Bronchial epithelial cell (primary cell): Measurements from ENCODE around the gene DTNB. TPM values are rescaled to one million over a fixed set of nuclear protein-coding genes. Genes with fewer than 3 reads are reported as not detected.

ENCODE experiments used
- DNase-seq: peaks from one replicate; pipeline ENCODE4 v3.0.0-alpha.2; 2010; ENCODE audit warnings: low read depth
- FAIRE-seq: peaks from 2 replicates; lab custom pipeline; 2011; peaks lifted over from hg19 to GRCh38; lab: Jason Lieb, UNC
- H3K27me3 ChIP-seq: 2 replicates; pipeline ENCODE4 v1.5.1; 2011; ENCODE audit warnings: low read length; ENCODE audit not compliant: control insufficient read depth, insufficient read depth
- H3K36me3 ChIP-seq: 2 replicates; pipeline ENCODE4 v1.5.1; 2011; ENCODE audit warnings: low read length; ENCODE audit not compliant: control insufficient read depth, insufficient read depth
- H3K4me3 ChIP-seq: 2 replicates; pipeline ENCODE4 v1.5.1; 2011; ENCODE audit warnings: mild to moderate bottlenecking, low read depth, low read length, control low read depth
- CTCF ChIP-seq: IDR thresholded peaks from 2 replicates; pipeline ENCODE4 v1.5.1; 2011; ENCODE audit warnings: mild to moderate bottlenecking, moderate library complexity, low read length, control low read depth, inconsistent platforms; ENCODE audit not compliant: insufficient read depth, severe bottlenecking
- total RNA-seq: library from RNA; depleted of rRNA; stranded (reverse); fragments of >200 nt; gene quantifications from 2 replicates; pipeline ENCODE4 v1.2.1, GENCODE V29; 2014

Gene DTNB
- total RNA-seq, 1 donor from 2014 or later = 8.4 TPM

GRCh38 chr2:25478736-25479135, 194.6 kb downstream of the DTNB start:
- peaks cover 2% of the 10 kb centered on the region for H3K36me3 ChIP-seq
- FAIRE-seq = no peak
- TF ChIP-seq CTCF = no peak
- DNase-seq = no peak
- no peak overlapping the region for H3K4me3 ChIP-seq
- H3K27me3 ChIP-seq = no peaks in the 10 kb centered on the region

GRCh38 chr2:25473758-25474340, 199.5 kb downstream of the DTNB start:
- Histone ChIP-seq H3K27me3 (no peaks in the 10 kb centered on the region), H3K36me3 (peaks cover 7% of the 10 kb centered on the region), H3K4me3 (no peak overlapping the region)
- FAIRE-seq (no peak), DNase-seq (no peak)
- no peak for TF ChIP-seq CTCF

- Histone ChIP-seq H3K4me3 (no peak overlapping the region), H3K27me3 (no peaks in the 10 kb centered on the region), H3K36me3 (peaks cover 5% of the 10 kb centered on the region)
- DNase-seq (no peak), FAIRE-seq (no peak)
- TF ChIP-seq CTCF = no peak
Observed at GRCh38 chr2:25473131-25473530, 200.2 kb downstream of the DTNB start.

GRCh38 chr2:25470806-25471205, 202.6 kb downstream of the DTNB start:
- DNase-seq (no peak), FAIRE-seq (no peak)
- Histone ChIP-seq H3K4me3 (no peak overlapping the region), H3K27me3 (no peaks in the 10 kb centered on the region), H3K36me3 (peaks cover 5% of the 10 kb centered on the region)
- no peak for TF ChIP-seq CTCF

- TF ChIP-seq CTCF = no peak
- H3K4me3 ChIP-seq = no peak overlapping the region
- FAIRE-seq = no peak
- DNase-seq = no peak
- no peaks in the 10 kb centered on the region for H3K27me3 ChIP-seq
- peaks cover 5% of the 10 kb centered on the region for H3K36me3 ChIP-seq
Observed at GRCh38 chr2:25467743-25468142, 205.6 kb downstream of the DTNB start.

GRCh38 chr2:25462021-25462420, 211.4 kb downstream of the DTNB start:
- no peaks in the 10 kb centered on the region for H3K36me3 ChIP-seq
- DNase-seq = no peak
- no peak for FAIRE-seq
- H3K27me3 ChIP-seq = no peaks in the 10 kb centered on the region
- no peak overlapping the region for H3K4me3 ChIP-seq
- TF ChIP-seq CTCF = no peak
